ENCODE measurements around the gene CLDN14. TPM values are rescaled to one million over a fixed set of nuclear protein-coding genes. Genes with fewer than 3 reads are reported as not detected.

Gene CLDN14
- total RNA-seq, 1 experiment from 2014 or later, result not detected

DNA sequence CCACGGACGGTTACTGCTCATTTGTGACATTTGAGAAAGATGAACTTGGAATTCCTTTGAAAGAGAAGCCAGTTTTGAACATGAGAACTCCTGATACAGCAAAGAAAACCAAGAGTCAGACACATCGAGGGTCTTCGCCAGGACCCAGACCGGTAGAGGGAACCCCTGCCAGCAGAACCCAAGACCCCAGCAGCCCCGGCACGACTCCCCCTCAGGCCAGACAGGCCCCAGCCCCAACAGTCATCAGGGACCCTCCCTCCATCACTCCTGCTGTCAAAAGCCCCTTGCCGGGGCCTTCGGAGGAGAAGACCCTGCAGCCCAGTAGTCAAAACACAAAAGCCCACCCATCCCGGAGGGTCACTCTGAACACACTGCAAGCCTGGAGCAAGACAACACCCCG lies 67.0 kb downstream of the CLDN14 start:
- H4K5ac ChIP-seq (ENCODE audit: insufficient read length, low read depth, low read length), result no peak overlapping the region
- no peak overlapping the region for H2BK5ac ChIP-seq (ENCODE audit: insufficient read length, low read length)
- H3K27ac ChIP-seq (ENCODE audit: insufficient read length, low read depth, low read length), result no peak overlapping the region
- no peaks in the 10 kb centered on the region for H4K20me1 ChIP-seq (ENCODE audit: control insufficient read depth, insufficient read depth, insufficient read length)
- no CpG with 5 or more reads among the region's 11 CpGs for WGBS (ENCODE audit: extremely low coverage, insufficient read length, low lambda C conversion rate)
- H3K18ac ChIP-seq (ENCODE audit: insufficient read length, low read depth, low read length), result no peak overlapping the region
- peaks cover 11 to 16% of the 10 kb centered on the region in 2 experiments for H3K4me1 Mint-ChIP-seq
- no peak overlapping the region for H2BK120ac ChIP-seq (ENCODE audit: low read depth, low read length, poor library complexity, severe bottlenecking)
- no peak overlapping the region for H3K4me3 Mint-ChIP-seq
- no peak overlapping the region for H3K56ac ChIP-seq (ENCODE audit: insufficient read length, low read depth, low read length)
- TF ChIP-seq, protein P1, sequence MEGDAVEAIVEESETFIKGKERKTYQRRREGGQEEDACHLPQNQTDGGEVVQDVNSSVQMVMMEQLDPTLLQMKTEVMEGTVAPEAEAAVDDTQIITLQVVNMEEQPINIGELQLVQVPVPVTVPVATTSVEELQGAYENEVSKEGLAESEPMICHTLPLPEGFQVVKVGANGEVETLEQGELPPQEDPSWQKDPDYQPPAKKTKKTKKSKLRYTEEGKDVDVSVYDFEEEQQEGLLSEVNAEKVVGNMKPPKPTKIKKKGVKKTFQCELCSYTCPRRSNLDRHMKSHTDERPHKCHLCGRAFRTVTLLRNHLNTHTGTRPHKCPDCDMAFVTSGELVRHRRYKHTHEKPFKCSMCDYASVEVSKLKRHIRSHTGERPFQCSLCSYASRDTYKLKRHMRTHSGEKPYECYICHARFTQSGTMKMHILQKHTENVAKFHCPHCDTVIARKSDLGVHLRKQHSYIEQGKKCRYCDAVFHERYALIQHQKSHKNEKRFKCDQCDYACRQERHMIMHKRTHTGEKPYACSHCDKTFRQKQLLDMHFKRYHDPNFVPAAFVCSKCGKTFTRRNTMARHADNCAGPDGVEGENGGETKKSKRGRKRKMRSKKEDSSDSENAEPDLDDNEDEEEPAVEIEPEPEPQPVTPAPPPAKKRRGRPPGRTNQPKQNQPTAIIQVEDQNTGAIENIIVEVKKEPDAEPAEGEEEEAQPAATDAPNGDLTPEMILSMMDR (conservative IDR thresholded peaks at IDR 0.05), result no peak
- H3K36me3 Mint-ChIP-seq (ENCODE audit: insufficient read depth in 1 of 3, low read depth in 3 of 3), result peaks cover 29 to 80% (median 73%) of the 10 kb centered on the region in 3 experiments
- no peak overlapping the region for H3K4me2 ChIP-seq (ENCODE audit: insufficient read depth, insufficient read length, low read length)
- no peaks in the 10 kb centered on the region for H3K79me1 ChIP-seq (ENCODE audit: insufficient read depth, low read depth, low read length, poor library complexity, severe bottlenecking)
- no peak overlapping the region for H2BK20ac ChIP-seq (ENCODE audit: low read depth, low read length, poor library complexity, severe bottlenecking)
- no peak overlapping the region for H3K9ac ChIP-seq (ENCODE audit: extremely low read depth, insufficient read length, low read length)
- H4K91ac ChIP-seq (ENCODE audit: insufficient read length, low read depth, low read length), result no peak overlapping the region
- no peaks in the 10 kb centered on the region for H3K27me3 Mint-ChIP-seq (ENCODE audit: low read depth)
- H3K23me2 ChIP-seq (ENCODE audit: insufficient read length, low read depth, low read length, poor library complexity, severe bottlenecking), result no peaks in the 10 kb centered on the region
- H2BK15ac ChIP-seq (ENCODE audit: low read depth, low read length), result no peak overlapping the region
- H3K4me1 ChIP-seq (ENCODE audit: insufficient read depth, low read length), result no peaks in the 10 kb centered on the region
- no peak overlapping the region for H3T11ph ChIP-seq (ENCODE audit: low read length)
- no peaks in the 10 kb centered on the region for H3K79me2 ChIP-seq (ENCODE audit: insufficient read depth, low read length)
- no peak overlapping the region for H2BK12ac ChIP-seq (ENCODE audit: insufficient read length, low read depth, low read length)
- no peaks in the 10 kb centered on the region for H3K9me3 ChIP-seq (ENCODE audit: control insufficient read depth, low read depth, low read length)
- 0 out of 7 replicates have a peak overlapping the region, but pooled peaks of 1 of the 3 experiments have one; percentile 44 for H3K27ac Mint-ChIP-seq
- DNase-seq, result no peak
- no peak overlapping the region for H3K14ac ChIP-seq (ENCODE audit: insufficient read depth, low read length)
- H3K9me3 Mint-ChIP-seq, result no peaks in the 10 kb centered on the region
- no peaks in the 10 kb centered on the region for H3K27me3 ChIP-seq (ENCODE audit: insufficient read depth, low read length)
- no peak overlapping the region for H3K4ac ChIP-seq (ENCODE audit: low read depth, low read length)
- H3K23ac ChIP-seq (ENCODE audit: insufficient read length, low read depth, low read length), result no peak overlapping the region
- H4K8ac ChIP-seq (replicated peaks; ENCODE audit: insufficient read length, low read depth, low read length), result no peak overlapping the region
- no peak overlapping the region for H2AFZ ChIP-seq (ENCODE audit: low read length)
- no peak overlapping the region for H2AK5ac ChIP-seq (ENCODE audit: insufficient read length, low read length)

Data from H9 (cell line).